UCSD-AML1 (cell line): ENCODE results near the gene MCC.

ENCODE experiments used
- DNase-seq: peaks from one replicate; lab custom pipeline; 2025; ENCODE audit not compliant: unreplicated experiment; lab: John Stamatoyannopoulos, UW

The MCC gene

GRCh38 chr5:113042491-113043243 lies 445.6 kb downstream of the MCC start:
- no peak for DNase-seq

DNA sequence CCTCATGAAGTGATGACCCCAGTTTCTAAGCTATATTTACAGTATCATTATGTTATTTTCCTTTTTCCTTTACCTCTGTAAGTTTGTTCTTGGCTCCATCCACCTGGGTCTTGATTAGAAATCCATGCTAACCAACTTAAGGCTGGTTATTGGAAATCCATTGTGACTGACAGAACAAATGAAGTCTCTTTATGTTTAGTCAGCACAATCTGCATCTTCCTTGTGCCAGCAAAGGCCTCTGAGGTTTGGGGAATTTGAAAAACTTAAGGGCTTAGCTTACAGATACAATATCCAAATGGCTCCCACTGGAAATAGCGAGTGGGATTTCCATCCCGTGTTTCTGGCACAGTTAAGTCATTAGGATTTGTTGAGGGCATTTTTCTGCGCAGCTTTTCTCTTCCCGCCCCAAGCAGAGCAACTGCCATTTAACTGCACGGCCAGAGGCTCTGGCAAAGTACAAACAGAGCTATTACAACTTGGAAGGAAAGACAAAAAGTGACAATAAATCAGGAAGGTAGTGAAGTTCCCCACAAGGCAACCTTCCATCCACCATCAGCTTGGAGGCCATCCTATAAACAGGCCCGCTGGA lies 447.5 kb downstream of the MCC start:
- DNase-seq = no peak

DNA sequence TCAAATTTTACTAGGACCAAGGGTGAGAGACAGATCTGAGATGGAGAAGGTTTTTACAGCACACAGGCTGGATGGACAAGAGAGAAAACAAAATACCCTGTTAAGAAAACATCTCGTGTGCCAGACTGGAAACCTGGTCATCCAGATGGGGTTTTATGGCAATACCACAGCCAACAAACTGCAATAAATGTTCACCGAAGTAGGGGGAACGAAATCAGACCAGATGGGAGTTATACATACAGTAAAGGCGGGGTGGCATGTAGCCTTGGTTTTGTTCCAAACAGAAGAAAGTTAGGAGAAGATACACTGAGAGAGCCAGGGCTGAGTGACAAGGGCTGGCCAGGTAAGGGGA lies 448.3 kb downstream of the MCC start:
- no peak for DNase-seq

GRCh38 chr5:113039229-113039933 lies 448.9 kb downstream of the MCC start:
- no peak for DNase-seq

GRCh38 chr5:113038714-113039113 lies 449.5 kb downstream of the MCC start:
- DNase-seq = no peak

GRCh38 chr5:113038136-113038535 lies 450.1 kb downstream of the MCC start:
- DNase-seq = no peak

GRCh38 chr5:113036826-113037225 lies 451.4 kb downstream of the MCC start:
- DNase-seq = no peak

DNA sequence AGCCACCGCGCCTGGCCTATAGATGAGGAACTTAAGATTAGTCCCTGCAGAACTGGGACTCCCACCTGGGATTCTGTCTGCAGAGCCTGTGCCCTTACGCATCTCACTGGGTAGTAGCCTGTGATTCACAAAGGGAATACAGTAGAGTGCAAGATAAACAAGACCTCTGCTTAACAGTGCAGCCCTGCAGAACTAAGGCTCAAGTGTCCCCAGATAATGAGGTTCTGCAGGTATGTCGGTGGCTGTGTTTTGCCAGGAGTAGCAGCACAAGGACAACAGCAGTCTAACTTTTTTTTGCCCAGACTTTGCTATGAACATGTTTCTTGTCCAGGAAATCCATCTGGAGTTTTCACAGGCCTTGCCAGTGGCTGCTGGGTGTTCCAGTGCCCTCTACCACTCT lies 451.9 kb downstream of the MCC start:
- DNase-seq = no peak

DNA sequence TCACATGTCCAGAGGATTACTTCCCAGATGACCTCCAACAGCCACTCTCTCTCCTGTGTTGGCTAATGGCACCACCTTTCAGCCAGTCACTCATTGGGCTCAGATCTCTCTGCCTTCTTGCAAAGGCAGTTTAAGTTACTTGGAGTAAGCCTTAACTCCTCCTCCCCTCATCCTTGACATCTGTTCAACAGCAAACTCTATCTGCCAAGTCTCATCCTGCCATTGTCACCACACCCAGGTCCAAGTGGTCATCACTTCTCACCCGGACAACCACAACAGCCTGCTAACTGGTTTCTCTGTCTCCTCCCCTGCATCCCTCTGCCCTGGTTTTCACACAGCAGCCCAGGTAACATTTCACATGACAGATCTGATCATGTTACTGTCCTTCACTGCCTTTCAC lies 453.2 kb downstream of the MCC start:
- DNase-seq = no peak

- DNase-seq = no peak
Measured at GRCh38 chr5:113034182-113034773, 454.0 kb downstream of the MCC start.

GRCh38 chr5:113031557-113031956 lies 456.7 kb downstream of the MCC start:
- DNase-seq = no peak

DNA sequence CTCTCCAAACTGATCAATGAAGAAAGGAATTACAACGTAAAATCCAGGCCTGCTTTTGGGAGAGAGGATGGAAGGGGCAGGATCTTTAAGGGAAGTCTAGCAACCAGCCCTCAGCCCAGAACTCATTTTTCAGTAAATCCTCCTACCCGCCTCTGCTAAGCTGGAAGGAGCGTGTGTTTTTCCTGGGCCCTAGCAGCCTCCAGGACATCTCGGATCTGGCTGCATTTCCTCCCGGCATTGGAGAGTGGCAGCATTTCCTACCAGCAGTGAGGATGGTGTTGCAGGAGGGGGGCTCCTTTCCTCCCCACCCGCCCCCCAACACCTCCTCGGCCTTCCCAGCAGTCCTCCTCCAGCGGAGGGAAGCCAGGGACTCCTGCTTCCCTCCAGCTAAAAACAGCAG lies 457.1 kb downstream of the MCC start:
- no peak for DNase-seq

GRCh38 chr5:113029614-113030013 lies 458.6 kb downstream of the MCC start:
- no peak for DNase-seq

DNA sequence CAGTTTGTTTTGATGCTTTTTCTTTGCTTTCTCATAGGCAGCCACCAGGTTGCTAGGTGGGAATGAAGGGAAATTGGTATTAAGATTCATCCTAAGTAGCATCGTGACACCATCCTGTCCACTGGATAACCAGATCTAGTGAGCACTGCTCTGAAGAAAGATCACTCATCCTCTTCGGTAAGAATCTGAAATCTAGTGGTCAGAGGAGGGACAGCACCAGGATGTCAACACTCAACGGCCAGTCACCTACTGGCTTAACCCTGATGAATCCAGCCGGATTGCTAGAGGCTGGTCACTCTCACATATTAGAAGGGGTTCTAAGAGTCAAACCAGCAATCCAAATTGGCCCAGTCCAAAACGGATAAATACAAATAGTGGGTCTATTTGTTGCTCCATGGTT lies 460.8 kb downstream of the MCC start:
- no peak for DNase-seq

- no peak for DNase-seq
Measured at GRCh38 chr5:113027015-113027414, 461.2 kb downstream of the MCC start.

DNA sequence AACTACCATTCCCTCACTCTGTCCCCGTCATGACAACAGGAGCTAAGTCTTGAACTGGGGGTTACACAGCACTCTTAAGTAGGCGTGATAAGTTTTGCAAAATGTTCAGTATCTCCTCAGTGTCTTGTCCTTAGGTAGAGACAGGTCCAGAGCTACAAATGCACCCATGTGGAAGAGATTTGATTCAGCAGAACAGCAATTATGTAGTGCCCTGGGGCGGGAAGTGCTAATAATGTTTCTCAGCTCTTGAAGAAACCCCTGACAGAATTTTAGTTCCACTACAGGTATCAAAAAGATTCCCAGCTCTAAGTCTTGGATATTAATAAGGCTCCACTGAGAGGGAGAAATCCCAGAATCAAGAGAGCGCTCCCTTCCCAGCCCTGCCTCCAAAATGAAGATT lies 462.0 kb downstream of the MCC start:
- DNase-seq = no peak

DNA sequence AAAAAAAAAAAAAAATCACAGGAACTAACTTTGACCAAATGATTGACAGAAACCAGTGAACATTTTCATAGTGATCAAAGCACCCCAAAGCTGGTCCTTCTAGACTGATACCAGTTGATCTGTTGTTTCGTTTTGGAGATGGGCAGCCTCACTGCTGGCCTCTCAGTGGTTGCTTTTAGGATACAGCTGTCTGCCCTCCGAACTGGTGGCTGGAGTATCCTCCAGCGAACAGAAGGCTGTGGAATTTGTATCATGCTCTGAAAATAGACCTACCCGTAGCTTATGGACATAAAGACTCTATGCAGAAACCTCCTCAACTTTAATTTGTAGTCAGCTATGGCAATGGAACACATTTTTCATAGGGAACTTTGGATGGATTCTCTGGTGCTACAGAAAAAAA lies 462.7 kb downstream of the MCC start:
- DNase-seq = no peak

GRCh38 chr5:113024076-113024697 lies 464.1 kb downstream of the MCC start:
- no peak for DNase-seq

- no peak for DNase-seq
Measured at GRCh38 chr5:113022661-113023060, 465.6 kb downstream of the MCC start.

DNA sequence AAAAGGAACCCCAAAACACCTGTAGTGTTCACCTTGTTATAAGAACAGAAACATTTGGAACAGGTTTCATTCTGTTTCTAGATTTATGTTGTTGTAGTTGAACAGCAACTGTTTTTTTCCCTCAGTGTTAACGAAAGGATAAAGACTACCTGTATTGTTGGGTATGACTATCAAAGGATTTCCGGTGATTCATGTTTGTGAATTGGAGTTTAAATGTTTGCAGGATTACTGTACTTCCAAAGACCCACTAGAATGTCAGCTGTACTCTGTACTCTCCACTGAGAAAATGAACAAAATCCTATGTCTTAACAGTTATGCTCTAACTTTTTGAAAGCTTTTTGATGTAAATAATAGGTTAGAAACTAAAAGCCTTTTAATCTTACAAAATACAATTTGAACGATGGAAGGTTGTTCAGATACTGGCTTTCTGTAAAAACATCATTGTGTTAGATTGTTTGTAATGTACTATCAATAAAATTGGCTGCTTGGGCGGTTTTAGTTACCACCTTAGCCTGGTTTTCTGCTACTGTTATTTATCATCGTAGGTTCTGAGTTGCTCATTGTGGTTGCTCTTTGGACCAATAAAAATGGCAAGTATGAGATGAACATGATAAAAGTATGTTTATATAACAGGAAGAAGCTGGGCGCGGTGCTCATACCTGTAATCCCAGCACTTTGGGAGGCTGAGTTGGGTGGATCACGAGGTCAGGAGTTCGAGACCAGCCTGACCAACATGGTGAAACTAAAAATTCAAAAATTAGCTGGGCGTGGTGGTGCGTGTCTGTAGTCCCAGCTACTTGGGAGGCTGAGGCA lies 467.6 kb downstream of the MCC start:
- no peak for DNase-seq
